T1000 (cell line): Measurements from ENCODE around the gene ARMC3.
"Not testable (repeated sequence)": the region's sequence is repeated elsewhere in the genome, so short reads cannot be mapped to it uniquely, and the experiment has no call there.

ENCODE experiments used
- DNase-seq: peaks from one replicate; lab custom pipeline; 2025; ENCODE audit warnings: mixed read lengths; lab: John Stamatoyannopoulos, UW

The ARMC3 gene

GRCh38 chr10:23048191-23048590, 120.3 kb downstream of the ARMC3 start:
- no peak for DNase-seq

- DNase-seq, result no peak
Measured at GRCh38 chr10:23051278-23051677, 123.4 kb downstream of the ARMC3 start.

- DNase-seq, result no peak
Measured at GRCh38 chr10:23051855-23052331, 124.0 kb downstream of the ARMC3 start.

- no peak for DNase-seq
Measured at GRCh38 chr10:23053036-23053435, 125.2 kb downstream of the ARMC3 start.

- DNase-seq, result no peak
Measured at GRCh38 chr10:23055424-23056185, 127.8 kb downstream of the ARMC3 start.

- no peak for DNase-seq
Measured at GRCh38 chr10:23056186-23056579, 128.3 kb downstream of the ARMC3 start.

- no peak for DNase-seq
Measured at GRCh38 chr10:23058366-23058765, 130.5 kb downstream of the ARMC3 start.

GRCh38 chr10:23060918-23061317, 133.1 kb downstream of the ARMC3 start:
- no peak for DNase-seq

GRCh38 chr10:23063045-23063972, 135.5 kb downstream of the ARMC3 start:
- no peak for DNase-seq

GRCh38 chr10:23063973-23064812, 136.3 kb downstream of the ARMC3 start:
- no peak for DNase-seq

- DNase-seq, result not testable (repeated sequence)
Measured at GRCh38 chr10:23064813-23065114, 136.9 kb downstream of the ARMC3 start.

GRCh38 chr10:23065181-23065948, 137.5 kb downstream of the ARMC3 start:
- peak; percentile 36 for DNase-seq

- DNase-seq, result no peak
Measured at GRCh38 chr10:23067337-23067736, 139.5 kb downstream of the ARMC3 start.

- peak; percentile 15 for DNase-seq
Measured at GRCh38 chr10:23067939-23068775, 140.3 kb downstream of the ARMC3 start.

GRCh38 chr10:23069019-23069815, 141.4 kb downstream of the ARMC3 start:
- DNase-seq, result no peak

GRCh38 chr10:23070092-23070912, 142.4 kb downstream of the ARMC3 start:
- DNase-seq, result not testable (repeated sequence)

GRCh38 chr10:23070913-23071218, 143.0 kb downstream of the ARMC3 start:
- no peak for DNase-seq

- not testable (repeated sequence) for DNase-seq
Measured at GRCh38 chr10:23072593-23072992, 144.7 kb downstream of the ARMC3 start.

- no peak for DNase-seq
Measured at GRCh38 chr10:23073527-23073926, 145.7 kb downstream of the ARMC3 start.
